HFFc6 (cell line): ENCODE results near the gene AKT3. TPM values are rescaled to one million over a fixed set of nuclear protein-coding genes. Genes with fewer than 3 reads are reported as not detected.

Source experiments
- DNase-seq: peaks from one replicate; pipeline ENCODE4 v3.0.0-alpha.2; 2018
- H3K27ac Mint-ChIP-seq: 2 replicates; pipeline ENCODE4 v1.8.0; 2020; ENCODE audit warnings: mild to moderate bottlenecking, mixed read lengths
- H3K27me3 Mint-ChIP-seq: 2 replicates; pipeline ENCODE4 v1.8.0; 2021; ENCODE audit warnings: mild to moderate bottlenecking, moderate library complexity, mixed read lengths; ENCODE audit not compliant: insufficient read depth
- H3K36me3 Mint-ChIP-seq: 2 replicates; pipeline ENCODE4 v1.8.0; 2021; ENCODE audit warnings: low read depth, mixed read lengths
- H3K4me1 Mint-ChIP-seq: 2 replicates; pipeline ENCODE4 v1.8.0; 2020; ENCODE audit warnings: low read depth, mixed read lengths
- H3K4me3 Mint-ChIP-seq: 2 replicates; pipeline ENCODE4 v1.8.0; 2020; ENCODE audit warnings: mild to moderate bottlenecking, moderate library complexity, mixed read lengths
- H3K9me3 Mint-ChIP-seq: 2 replicates; pipeline ENCODE4 v1.8.0; 2020; ENCODE audit warnings: mild to moderate bottlenecking, mixed read lengths
- CTCF ChIP-seq: fragments of 200-600 bp; sonication (generic); IDR thresholded peaks from 2 replicates; pipeline ENCODE4 v1.5.0; 2021; ENCODE audit warnings: antibody characterized with exemption, mild to moderate bottlenecking
- long read RNA-seq: library from polyadenylated mRNA; unstranded; transcript quantifications from one replicate; pipeline ENCODE4 v2.0.0, GENCODE V29; 2019
- total RNA-seq, 6 experiments: library from RNA; stranded (reverse); fragmentation: NEBNext Ultra II Directional; extraction: Animal tissue kit (Norgen Biotek cat#: 25700); gene quantifications; 2 replicates in 1 of 6; 3 replicates in 5 of 6; pipeline ENCODE4 v1.2.3, GENCODE V29; 2021

The AKT3 gene
- 10 to 100 TPM; 66.8 to 85.4 (median 75.1) TPM for total RNA-seq
- long read RNA-seq, partial matches to known transcripts = 2 of 11 reads
- long read RNA-seq, other reads (novel, unspliced or antisense) = 9 of 11 reads

GRCh38 chr1:243850202-243850451, at the start of gene AKT3:
TSS of gene AKT3 (minus strand) at chr1:243850243. CDS start at chr1:243843170, 7,073 bp downstream.
- DNase-seq = peak; percentile 79
- peaks cover under 1% of the 10 kb centered on the region; the same call in 1 of the 2 replicates for H3K36me3 Mint-ChIP-seq
- no peaks in the 10 kb centered on the region for H3K9me3 Mint-ChIP-seq
- TF ChIP-seq CTCF = no peak
- H3K4me3 Mint-ChIP-seq = peak within 1 kb of the TSS; percentile 99
- H3K27me3 Mint-ChIP-seq = peaks cover under 1% of the 10 kb centered on the region; the same call in 1 of the 2 replicates
- H3K27ac Mint-ChIP-seq = peak within 1 kb of the TSS; percentile 96
- H3K4me1 Mint-ChIP-seq = peaks cover 37% of the 10 kb centered on the region

- TF ChIP-seq CTCF = no peak
- no peak for DNase-seq
- H3K27me3 Mint-ChIP-seq = peaks cover 8% of the 10 kb centered on the region; the same call in 1 of the 2 replicates
- H3K9me3 Mint-ChIP-seq = no peaks in the 10 kb centered on the region
- no peak overlapping the region for H3K4me3 Mint-ChIP-seq
- no peaks in the 10 kb centered on the region for H3K4me1 Mint-ChIP-seq
- H3K27ac Mint-ChIP-seq = no peak overlapping the region
- H3K36me3 Mint-ChIP-seq = no peaks in the 10 kb centered on the region
Observed at GRCh38 chr1:243898278-243898677, 48.2 kb upstream of the AKT3 start.

- DNase-seq = no peak
- H3K4me1 Mint-ChIP-seq = peaks cover 6% of the 10 kb centered on the region
- no peak for TF ChIP-seq CTCF
- no peaks in the 10 kb centered on the region for H3K9me3 Mint-ChIP-seq
- H3K36me3 Mint-ChIP-seq = no peaks in the 10 kb centered on the region
- peaks cover 4% of the 10 kb centered on the region; the same call in 1 of the 2 replicates for H3K27me3 Mint-ChIP-seq
- H3K27ac Mint-ChIP-seq = no peak overlapping the region
- no peak overlapping the region for H3K4me3 Mint-ChIP-seq
Observed at GRCh38 chr1:243896313-243896712, 46.3 kb upstream of the AKT3 start.

GRCh38 chr1:243892456-243892855, 42.4 kb upstream of the AKT3 start:
- H3K9me3 Mint-ChIP-seq = no peaks in the 10 kb centered on the region
- H3K27ac Mint-ChIP-seq = no peak overlapping the region
- H3K27me3 Mint-ChIP-seq = peaks cover 7% of the 10 kb centered on the region
- TF ChIP-seq CTCF = no peak
- H3K36me3 Mint-ChIP-seq = no peaks in the 10 kb centered on the region
- no peak for DNase-seq
- peaks cover 29% of the 10 kb centered on the region for H3K4me1 Mint-ChIP-seq
- no peak overlapping the region for H3K4me3 Mint-ChIP-seq

- DNase-seq = peak; percentile 69
- peaks cover 29% of the 10 kb centered on the region for H3K4me1 Mint-ChIP-seq
- TF ChIP-seq CTCF = no peak
- peak overlapping the region; percentile 62; the same call in 1 of the 2 replicates for H3K4me3 Mint-ChIP-seq
- H3K27ac Mint-ChIP-seq = peak overlapping the region; percentile 61
- H3K9me3 Mint-ChIP-seq = no peaks in the 10 kb centered on the region
- peaks cover 3% of the 10 kb centered on the region; the same call in 1 of the 2 replicates for H3K27me3 Mint-ChIP-seq
- H3K36me3 Mint-ChIP-seq = no peaks in the 10 kb centered on the region
Observed at GRCh38 chr1:243890576-243890975, 40.5 kb upstream of the AKT3 start.

- no peak for TF ChIP-seq CTCF
- no peak overlapping the region for H3K4me3 Mint-ChIP-seq
- peaks cover 46% of the 10 kb centered on the region for H3K4me1 Mint-ChIP-seq
- no peak for DNase-seq
- H3K27me3 Mint-ChIP-seq = peaks cover 5% of the 10 kb centered on the region; the same call in 1 of the 2 replicates
- no peaks in the 10 kb centered on the region for H3K36me3 Mint-ChIP-seq
- no peaks in the 10 kb centered on the region for H3K9me3 Mint-ChIP-seq
- no peak overlapping the region for H3K27ac Mint-ChIP-seq
Observed at GRCh38 chr1:243885806-243886205, 35.8 kb upstream of the AKT3 start.
